OCI-LY1 (cell line): Measurements from ENCODE around the gene CENPX.

Experiments used
- EZH2 ChIP-seq: fragments of 200-600 bp; sonication (generic), shearing (Covaris generic); IDR thresholded peaks from 2 replicates; pipeline ENCODE4 v1.8.0; 2017; ENCODE audit warnings: borderline replicate concordance, mixed run types, mild to moderate bottlenecking, antibody characterized with exemption, low read length, moderate library complexity, mixed read lengths
- TF ChIP-seq, protein P1 (sequence below): fragments of 200-600 bp; sonication (generic), shearing (Covaris generic); IDR thresholded peaks from 2 replicates; pipeline ENCODE4 v1.5.1; 2017; ENCODE audit warnings: mild to moderate bottlenecking, antibody characterized with exemption, low read length, moderate library complexity, mixed read lengths

DNA sequence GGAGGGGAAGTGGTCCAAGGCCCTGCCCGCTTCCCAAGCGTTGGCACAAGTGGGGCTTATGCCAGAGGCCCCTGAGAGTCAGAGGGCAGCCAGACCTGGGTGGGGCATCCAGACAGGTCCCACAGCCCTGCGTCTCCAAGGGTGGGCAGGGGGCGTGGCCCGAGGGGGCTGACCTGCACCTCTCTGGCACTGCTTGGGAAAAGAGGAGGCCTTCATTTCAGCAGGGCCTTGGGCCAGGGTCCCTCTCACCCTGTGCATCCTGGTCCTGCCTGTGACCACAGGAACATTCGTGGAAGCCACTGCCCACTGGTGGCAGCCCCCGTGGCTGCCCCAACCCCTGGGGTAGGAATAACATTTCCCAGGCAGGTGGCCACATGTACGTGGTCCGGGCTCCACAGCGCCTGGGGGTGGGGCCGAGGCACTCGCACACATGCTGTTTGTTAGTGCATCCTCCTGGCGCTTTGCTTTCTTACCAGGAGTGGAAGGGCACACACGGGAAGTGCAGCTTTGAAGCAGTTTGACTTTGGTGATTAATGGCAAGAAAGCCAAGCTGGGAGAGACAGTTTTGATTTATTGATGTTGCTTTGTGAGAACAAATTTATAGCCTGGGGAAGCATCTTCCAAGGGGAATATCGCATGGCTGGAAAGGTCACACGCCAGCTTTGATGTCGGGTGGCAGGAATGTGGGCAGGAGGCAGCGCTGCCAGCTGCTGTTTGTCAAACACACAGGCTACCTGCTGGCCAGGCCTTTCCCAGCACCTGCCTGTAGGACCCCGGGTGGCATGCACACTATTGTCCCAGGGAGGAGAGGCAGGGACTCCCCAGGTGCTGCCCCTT is 4.3 kb downstream of the CENPX start:
- TF ChIP-seq, protein P1, sequence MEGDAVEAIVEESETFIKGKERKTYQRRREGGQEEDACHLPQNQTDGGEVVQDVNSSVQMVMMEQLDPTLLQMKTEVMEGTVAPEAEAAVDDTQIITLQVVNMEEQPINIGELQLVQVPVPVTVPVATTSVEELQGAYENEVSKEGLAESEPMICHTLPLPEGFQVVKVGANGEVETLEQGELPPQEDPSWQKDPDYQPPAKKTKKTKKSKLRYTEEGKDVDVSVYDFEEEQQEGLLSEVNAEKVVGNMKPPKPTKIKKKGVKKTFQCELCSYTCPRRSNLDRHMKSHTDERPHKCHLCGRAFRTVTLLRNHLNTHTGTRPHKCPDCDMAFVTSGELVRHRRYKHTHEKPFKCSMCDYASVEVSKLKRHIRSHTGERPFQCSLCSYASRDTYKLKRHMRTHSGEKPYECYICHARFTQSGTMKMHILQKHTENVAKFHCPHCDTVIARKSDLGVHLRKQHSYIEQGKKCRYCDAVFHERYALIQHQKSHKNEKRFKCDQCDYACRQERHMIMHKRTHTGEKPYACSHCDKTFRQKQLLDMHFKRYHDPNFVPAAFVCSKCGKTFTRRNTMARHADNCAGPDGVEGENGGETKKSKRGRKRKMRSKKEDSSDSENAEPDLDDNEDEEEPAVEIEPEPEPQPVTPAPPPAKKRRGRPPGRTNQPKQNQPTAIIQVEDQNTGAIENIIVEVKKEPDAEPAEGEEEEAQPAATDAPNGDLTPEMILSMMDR = no peak
- TF ChIP-seq EZH2 = no peak
